Transverse colon (tissue), 4 donors: Measurements from ENCODE around the gene ALS2CL. TPM values are rescaled to one million over a fixed set of nuclear protein-coding genes. Genes with fewer than 3 reads are reported as not detected.
A peak's percentile ranks its signal among the peaks of the same experiment; 100 is the strongest.
"Not testable (repeated sequence)": the region's sequence is repeated elsewhere in the genome, so short reads cannot be mapped to it uniquely, and the experiment has no call there.

Experiments used
- DNase-seq: peaks from one replicate; pipeline ENCODE4 v3.0.0-alpha.2; 2019
- H3K27ac ChIP-seq, 4 donors: fragments of 200-600 bp; sonication (generic); 2 replicates each; pipeline ENCODE4 v1.5.1; 2016 to 2018; ENCODE audit warnings: inconsistent platforms in 4 of 4
- H3K27me3 ChIP-seq: fragments of 200-600 bp; sonication (generic); 2 replicates; pipeline ENCODE4 v1.5.1; 2017; ENCODE audit warnings: inconsistent platforms
- H3K36me3 ChIP-seq, 4 donors: fragments of 200-600 bp; sonication (generic); 2 replicates each; pipeline ENCODE4 v1.5.1; 2017 to 2019; ENCODE audit warnings: inconsistent platforms in 4 of 4
- H3K4me1 ChIP-seq, 4 donors: fragments of 200-600 bp; sonication (generic); 2 replicates each; pipeline ENCODE4 v1.5.1; 2017 to 2020; ENCODE audit warnings: inconsistent platforms in 4 of 4
- H3K4me3 ChIP-seq, 4 donors: fragments of 200-600 bp; sonication (generic); 1 replicate in 1 of 4; 2 replicates in 3 of 4; pipeline versions ENCODE4 v1.5.1 to v1.6.1; 2017 to 2019; ENCODE audit warnings: inconsistent platforms in 4 of 4
- H3K9me3 ChIP-seq, 2 donors: fragments of 200-600 bp; sonication (generic); 2 replicates each; pipeline ENCODE4 v1.5.1; 2017 to 2019; ENCODE audit warnings: inconsistent platforms in 2 of 2
- EP300 ChIP-seq: sonication (generic); formaldehyde crosslinking; IDR thresholded peaks from one replicate; pipeline ENCODE4 v1.6.1; 2017; ENCODE audit warnings: antibody characterized with exemption, low read depth
- POLR2A ChIP-seq: fragments of 450-650 bp; IDR thresholded peaks from one replicate; pipeline ENCODE4 v1.6.1; 2016; ENCODE audit warnings: antibody characterized with exemption, mild to moderate bottlenecking, moderate library complexity
- POLR2AphosphoS5 ChIP-seq, 3 donors: sonication (generic); formaldehyde crosslinking; IDR thresholded peaks; one replicate each; pipeline ENCODE4 v1.6.1; 2016; ENCODE audit warnings: antibody characterized with exemption in 3 of 3
- WGBS, 2 donors: methylation state at CpG; one replicate each; pipeline ENCODE4 v1.1.5; 2018; ENCODE audit warnings: low coverage in 1 of 2; 5-methylcytosine and 5-hydroxymethylcytosine counted together
- in situ Hi-C, 4 donors: fragments of 200-750 bp; cut with MboI; loops; one replicate each; pipeline versions ENCODE4 v1.15.0 to v1.15.1; 2017; ENCODE audit warnings: low sequenced_read_pairs in 3 of 4, low pct_ligation_motif_present in 1 of 4, low pct_unique_long_range_greater_than_20kb in 1 of 4
- intact Hi-C: fragments of 100-400 bp; cut with DNase I; formaldehyde crosslinking; loops from one replicate; pipeline ENCODE4 v1.15.1; 2023; ENCODE audit warnings: low total_unique reads
- total RNA-seq, 4 donors: library from RNA; depleted of rRNA; stranded (reverse); fragments of >200 nt; gene quantifications; one replicate each; pipeline ENCODE4 v1.1.0, GENCODE V29; 2016
- TF ChIP-seq, protein P1 (sequence below), 5 experiments: fragments of 200-600 bp in 3 of 5; fragments of 450-650 bp in 2 of 5; sonication (generic) in 3 of 5; IDR thresholded peaks; 1 replicate in 2 of 5; 2 replicates in 3 of 5; pipeline ENCODE4 v1.5.1; 2016 to 2017; ENCODE audit warnings: antibody characterized with exemption in 5 of 5, inconsistent platforms in 3 of 5, mild to moderate bottlenecking in 2 of 5, moderate library complexity in 1 of 5

The ALS2CL gene, protein sequence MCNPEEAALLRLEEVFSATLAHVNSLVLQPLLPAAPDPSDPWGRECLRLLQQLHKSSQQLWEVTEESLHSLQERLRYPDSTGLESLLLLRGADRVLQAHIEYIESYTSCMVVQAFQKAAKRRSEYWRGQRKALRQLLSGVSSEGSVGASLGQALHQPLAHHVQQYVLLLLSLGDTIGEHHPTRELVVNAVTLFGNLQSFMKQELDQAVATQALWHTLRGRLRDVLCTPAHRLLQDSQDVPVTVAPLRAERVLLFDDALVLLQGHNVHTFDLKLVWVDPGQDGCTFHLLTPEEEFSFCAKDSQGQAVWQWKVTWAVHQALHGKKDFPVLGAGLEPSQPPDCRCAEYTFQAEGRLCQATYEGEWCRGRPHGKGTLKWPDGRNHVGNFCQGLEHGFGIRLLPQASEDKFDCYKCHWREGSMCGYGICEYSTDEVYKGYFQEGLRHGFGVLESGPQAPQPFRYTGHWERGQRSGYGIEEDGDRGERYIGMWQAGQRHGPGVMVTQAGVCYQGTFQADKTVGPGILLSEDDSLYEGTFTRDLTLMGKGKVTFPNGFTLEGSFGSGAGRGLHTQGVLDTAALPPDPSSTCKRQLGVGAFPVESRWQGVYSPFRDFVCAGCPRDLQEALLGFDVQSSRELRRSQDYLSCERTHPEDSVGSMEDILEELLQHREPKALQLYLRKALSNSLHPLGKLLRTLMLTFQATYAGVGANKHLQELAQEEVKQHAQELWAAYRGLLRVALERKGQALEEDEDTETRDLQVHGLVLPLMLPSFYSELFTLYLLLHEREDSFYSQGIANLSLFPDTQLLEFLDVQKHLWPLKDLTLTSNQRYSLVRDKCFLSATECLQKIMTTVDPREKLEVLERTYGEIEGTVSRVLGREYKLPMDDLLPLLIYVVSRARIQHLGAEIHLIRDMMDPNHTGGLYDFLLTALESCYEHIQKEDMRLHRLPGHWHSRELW
- total RNA-seq = 100 to 1,000 TPM in 2 of 4 donors, 10 to 100 TPM in 2; 67.5 to 212 (median 116) TPM

DNA sequence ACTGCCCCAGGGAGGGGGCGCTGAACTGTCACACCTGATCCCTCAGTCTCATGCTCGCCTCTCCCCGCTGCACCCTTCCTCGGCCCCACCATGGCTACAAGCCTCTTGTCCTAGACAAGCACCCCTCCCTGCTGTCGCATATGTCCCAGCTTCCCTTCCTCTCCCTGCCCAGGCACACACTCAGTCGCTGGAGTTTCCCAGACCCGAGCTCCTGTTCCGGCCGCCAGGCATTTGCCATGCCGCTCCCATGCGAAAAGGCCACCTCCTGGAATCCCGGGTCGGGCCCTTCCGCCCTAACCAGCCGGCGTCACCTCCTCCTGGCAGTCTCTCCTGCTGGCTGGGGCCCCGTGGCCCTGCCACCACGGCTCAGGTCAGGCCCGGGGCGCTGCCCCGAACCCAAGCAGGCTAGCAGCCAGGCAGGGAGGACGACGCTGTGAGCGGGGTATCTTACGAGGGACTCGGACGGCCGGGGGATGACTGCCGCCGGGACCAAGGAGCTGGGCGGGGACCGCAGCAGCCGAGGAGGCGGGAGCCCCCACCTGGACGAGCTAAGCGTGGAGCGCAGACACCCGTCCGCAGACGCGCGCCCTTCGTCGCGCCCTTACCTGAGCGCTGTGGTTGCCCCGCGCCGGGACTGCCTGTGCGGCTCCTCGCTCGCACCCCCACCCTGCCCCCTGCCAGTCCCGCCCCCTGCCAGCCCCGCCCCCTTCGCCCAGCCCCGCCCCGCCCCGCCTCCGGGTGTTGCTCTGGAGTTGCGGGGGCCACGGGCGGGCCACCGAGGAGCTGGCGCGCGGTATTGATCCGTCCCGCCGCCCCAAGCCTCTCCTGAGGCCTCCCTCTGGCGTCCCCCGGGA lies at the start of gene ALS2CL:
Gene ALS2CL (minus strand): TSS at position 642 of the 854 bp plus-strand sequence. CDS start 4,239 bp downstream, outside the sequence.
- H3K27ac ChIP-seq = peak within 1 kb of the TSS; percentile 70 to 91 (median 86)
- WGBS, 2 donors = 1 to 20% methylated on average over 4 to 70 of the region's 71 CpGs
- H3K4me1 ChIP-seq = peaks cover 11 to 60% (median 36%) of the 10 kb centered on the region in 4 donors
- no peaks in the 10 kb centered on the region for H3K9me3 ChIP-seq
- intact Hi-C loops (no loop called here), in situ Hi-C loops (no loop called here)
- peak within 1 kb of the TSS; percentile 58 to 78 (median 68) for H3K4me3 ChIP-seq
- H3K27me3 ChIP-seq = no peaks in the 10 kb centered on the region
- DNase-seq = peak; percentile 81
- H3K36me3 ChIP-seq = no peaks in the 10 kb centered on the region
- TF ChIP-seq POLR2A (peak; percentile 85), POLR2AphosphoS5 (IDR thresholded peaks at IDR 0.05) (peak; percentile 74 to 90 (median 87)), EP300 (no peak)
- TF ChIP-seq, protein P1, sequence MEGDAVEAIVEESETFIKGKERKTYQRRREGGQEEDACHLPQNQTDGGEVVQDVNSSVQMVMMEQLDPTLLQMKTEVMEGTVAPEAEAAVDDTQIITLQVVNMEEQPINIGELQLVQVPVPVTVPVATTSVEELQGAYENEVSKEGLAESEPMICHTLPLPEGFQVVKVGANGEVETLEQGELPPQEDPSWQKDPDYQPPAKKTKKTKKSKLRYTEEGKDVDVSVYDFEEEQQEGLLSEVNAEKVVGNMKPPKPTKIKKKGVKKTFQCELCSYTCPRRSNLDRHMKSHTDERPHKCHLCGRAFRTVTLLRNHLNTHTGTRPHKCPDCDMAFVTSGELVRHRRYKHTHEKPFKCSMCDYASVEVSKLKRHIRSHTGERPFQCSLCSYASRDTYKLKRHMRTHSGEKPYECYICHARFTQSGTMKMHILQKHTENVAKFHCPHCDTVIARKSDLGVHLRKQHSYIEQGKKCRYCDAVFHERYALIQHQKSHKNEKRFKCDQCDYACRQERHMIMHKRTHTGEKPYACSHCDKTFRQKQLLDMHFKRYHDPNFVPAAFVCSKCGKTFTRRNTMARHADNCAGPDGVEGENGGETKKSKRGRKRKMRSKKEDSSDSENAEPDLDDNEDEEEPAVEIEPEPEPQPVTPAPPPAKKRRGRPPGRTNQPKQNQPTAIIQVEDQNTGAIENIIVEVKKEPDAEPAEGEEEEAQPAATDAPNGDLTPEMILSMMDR (IDR thresholded peaks at IDR 0.05) = no peak

DNA sequence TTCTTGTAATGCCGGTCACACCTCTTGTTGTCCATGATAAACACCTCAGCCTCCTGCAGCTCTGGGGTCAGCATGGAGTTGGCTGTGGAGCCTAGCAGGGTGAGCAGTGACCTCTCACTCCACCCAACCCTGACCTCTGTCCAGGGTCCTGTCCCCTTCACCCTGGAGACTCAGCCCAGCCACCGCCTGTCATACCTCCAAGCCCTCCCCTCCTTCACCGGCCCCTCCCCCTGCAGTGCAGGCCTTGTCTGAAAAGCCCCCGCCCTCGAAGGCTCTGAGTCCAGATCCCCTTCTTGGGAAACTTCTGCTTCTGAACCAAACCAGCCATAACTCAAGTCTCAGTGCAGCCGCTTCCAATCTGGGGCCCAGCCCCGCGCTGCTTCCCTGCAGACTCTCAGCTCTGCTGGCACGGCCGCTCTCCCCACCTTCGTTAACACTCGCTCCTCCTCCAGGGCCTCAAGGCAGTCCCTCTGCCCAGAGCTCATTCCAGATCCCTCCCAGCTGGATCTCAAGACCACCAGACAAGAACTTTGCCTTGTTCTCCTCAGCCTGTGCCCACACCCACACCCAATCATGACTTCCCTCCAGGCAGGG lies 49.6 kb upstream of the ALS2CL start:
- Histone ChIP-seq H3K9me3 (no peaks in the 10 kb centered on the region), H3K4me1 (no peaks in the 10 kb centered on the region), H3K4me3 (no peak overlapping the region), H3K27me3 (no peaks in the 10 kb centered on the region), H3K36me3 (no peaks in the 10 kb centered on the region), H3K27ac (no peak overlapping the region)
- no peak for DNase-seq
- no peak for TF ChIP-seq POLR2AphosphoS5 (IDR thresholded peaks at IDR 0.05)
- no peak for TF ChIP-seq EP300
- TF ChIP-seq, protein P1 (IDR thresholded peaks at IDR 0.05) = no peak
- no peak for TF ChIP-seq POLR2A
- in situ Hi-C loops = no loop called here
- intact Hi-C loops = no loop called here
- 70 to 80% methylated on average over 10 to 12 of the region's 12 CpGs for WGBS, 2 donors

DNA sequence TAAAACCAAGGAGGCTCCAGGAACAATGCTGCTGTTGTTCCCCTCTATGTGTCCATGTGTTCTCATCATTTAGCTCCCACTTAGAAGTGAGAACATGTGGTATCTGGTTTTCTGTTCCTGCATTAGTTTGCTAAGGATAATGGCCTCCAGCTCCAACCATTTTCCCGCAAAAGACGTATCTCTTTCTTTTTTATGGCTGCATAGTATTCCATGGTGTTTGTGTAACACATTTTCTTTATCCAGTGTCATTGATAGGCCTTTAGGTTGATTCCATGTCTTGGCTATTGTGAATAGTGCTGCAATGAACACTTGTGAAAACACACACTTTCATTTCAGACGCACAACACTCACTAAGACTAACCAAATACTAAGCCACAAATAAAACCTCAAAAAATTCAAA lies 46.1 kb upstream of the ALS2CL start:
- intact Hi-C loops, DNase-seq, H3K36me3 ChIP-seq, H3K27ac ChIP-seq, H3K4me1 ChIP-seq, H3K4me3 ChIP-seq, H3K27me3 ChIP-seq, in situ Hi-C loops, H3K9me3 ChIP-seq: not testable (repeated sequence)
- WGBS, 2 donors = 97 to 100% methylated on average over 2 to 3 of the region's 3 CpGs

DNA sequence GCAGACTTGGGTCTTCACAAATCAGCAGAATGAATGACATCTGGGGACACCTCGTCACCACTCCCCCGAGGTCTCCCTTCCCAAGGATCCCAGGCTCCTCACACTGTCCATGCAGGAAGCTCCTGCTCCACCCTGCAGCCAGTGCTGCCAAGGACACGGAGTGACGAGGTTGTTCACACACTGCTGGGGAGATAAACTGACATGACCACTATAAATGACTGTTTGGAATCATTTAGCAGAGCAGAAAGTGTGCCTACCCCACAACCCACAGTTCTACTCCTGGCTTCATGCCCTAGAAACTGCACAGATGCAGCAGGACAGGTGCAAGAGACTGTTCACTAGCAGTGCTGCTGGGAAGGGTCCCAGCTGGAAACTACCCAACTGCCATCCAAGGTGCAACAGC lies 43.9 kb upstream of the ALS2CL start:
- no peak for TF ChIP-seq POLR2AphosphoS5 (IDR thresholded peaks at IDR 0.05)
- TF ChIP-seq POLR2A = no peak
- TF ChIP-seq, protein P1 (IDR thresholded peaks at IDR 0.05) = no peak
- no peak for TF ChIP-seq EP300
- Histone ChIP-seq H3K36me3 (no peaks in the 10 kb centered on the region), H3K4me1 (no peaks in the 10 kb centered on the region), H3K9me3 (no peaks in the 10 kb centered on the region), H3K4me3 (no peak overlapping the region), H3K27ac (no peak overlapping the region), H3K27me3 (no peaks in the 10 kb centered on the region)
- DNase-seq = no peak
- WGBS, 2 donors = 51% methylated on average over 4 of the region's 4 CpGs; no CpG with 5 or more reads in 1 of the 2 donors
- in situ Hi-C loops = no loop called here
- intact Hi-C loops = no loop called here
